RWPE1 (cell line): ENCODE measurements around the gene NPAS2.

Source experiments
- CTCF ChIA-PET: fragments of 350-600 bp; sonication (Branson Sonifier 250); formaldehyde crosslinking; extraction: SDS; loops from one replicate; lab custom pipeline; 2021; lab: Yijun Ruan, JAX
- POLR2A ChIA-PET: fragments of 400-600 bp; formaldehyde crosslinking; extraction: SDS; loops from one replicate; lab custom pipeline; 2020; ENCODE audit warnings: antibody characterized with exemption; ENCODE audit not compliant: low non-redundant PET; lab: Yijun Ruan, JAX
- DNase-seq: peaks from one replicate; pipeline ENCODE4 v3.0.0; 2012; ENCODE audit warnings: low spot score
- H3K27ac ChIP-seq: fragments of 450-650 bp; 2 replicates; pipeline ENCODE4 v1.5.1; 2017
- CTCF ChIP-seq: fragments of 450-650 bp; conservative IDR thresholded peaks from 2 replicates; pipeline ENCODE4 v1.5.1; 2017; ENCODE audit warnings: low read depth, mild to moderate bottlenecking

NPAS2 gene

GRCh38 chr2:101040761-101041160, 220.8 kb downstream of the NPAS2 start:
- POLR2A ChIA-PET: no interaction called here
- H3K27ac ChIP-seq: peak overlapping the region; percentile 19; the same call in 1 of the 2 replicates
- no peak for DNase-seq
- no peak for TF ChIP-seq CTCF
- CTCF ChIA-PET: no interaction called here

DNA sequence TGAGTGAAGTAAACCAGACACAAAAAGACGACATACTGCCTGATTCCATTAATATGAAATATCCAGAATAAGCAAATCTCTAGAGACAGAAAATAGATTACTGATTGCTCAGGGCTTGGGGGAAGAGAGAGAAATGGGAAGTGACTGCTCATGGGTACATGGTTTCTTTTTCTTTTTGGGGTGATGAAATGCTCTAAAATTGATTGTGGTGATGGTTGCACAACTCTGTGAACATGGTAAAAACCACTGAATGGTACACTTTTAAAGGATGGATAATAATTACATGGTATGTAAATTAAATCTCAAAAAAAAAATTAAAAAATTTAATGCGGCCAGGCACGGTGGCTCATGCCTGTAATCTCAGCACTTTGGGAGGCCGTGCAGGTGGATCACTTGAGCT, 221.5 kb downstream of the NPAS2 start:
- CTCF ChIA-PET: interaction anchor here (0.6 kb wide), 1 partner anchor 29 kb away, joined by 5 read pairs; no protein-coding TSS in a partner anchor
- H3K27ac ChIP-seq: no peak overlapping the region
- TF ChIP-seq CTCF: no peak
- DNase-seq: no peak
- POLR2A ChIA-PET: interaction anchor here (0.7 kb wide), 1 partner anchor 84 kb away, joined by 3 read pairs; no protein-coding TSS in a partner anchor

DNA sequence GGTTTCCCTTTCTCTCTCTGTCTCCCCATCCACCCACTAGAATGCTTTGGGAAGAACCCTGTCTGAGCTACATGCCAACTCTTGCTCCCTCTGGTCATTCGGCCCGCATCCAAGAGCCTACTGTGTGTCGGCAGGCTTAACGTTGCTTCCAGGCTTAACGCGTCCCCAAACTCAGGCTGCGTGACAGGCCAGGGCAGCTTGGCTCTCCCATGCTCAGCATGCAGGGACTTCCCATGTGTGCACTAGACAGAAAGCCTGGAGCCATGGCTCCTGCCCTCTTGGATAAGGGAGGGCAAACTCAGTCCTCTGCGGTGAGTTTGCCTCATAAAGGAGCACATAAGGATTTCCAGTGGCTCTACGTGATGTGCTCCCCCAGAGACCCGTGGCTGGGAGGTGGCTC, 225.4 kb downstream of the NPAS2 start:
- TF ChIP-seq CTCF: no peak
- DNase-seq: no peak
- no peak overlapping the region for H3K27ac ChIP-seq
- CTCF ChIA-PET: interaction anchor here (1.4 kb wide), 1 partner anchor 105 kb away, joined by 4 read pairs; the partner anchor contains the start of gene TBC1D8
- POLR2A ChIA-PET: no interaction called here
